H54 (cell line): Measurements from ENCODE around the gene PAXX.
"Not testable (repeated sequence)": the region's sequence is repeated elsewhere in the genome, so short reads cannot be mapped to it uniquely, and the experiment has no call there.

Source experiments
- DNase-seq: peaks from one replicate; pipeline ENCODE4 v3.0.0; 2011; ENCODE audit warnings: low spot score, mixed read lengths; ENCODE audit not compliant: insufficient read length
- FAIRE-seq: peaks from 3 replicates; lab custom pipeline; 2011; peaks lifted over from hg19 to GRCh38; lab: Jason Lieb, UNC
- POLR2A ChIP-seq: IDR thresholded peaks from 2 replicates; pipeline ENCODE4 v1.6.1; 2011; ENCODE audit warnings: low read depth, mild to moderate bottlenecking, low read length

Gene PAXX

GRCh38 chr9:137002646-137003041 is 10.4 kb downstream of the PAXX start:
- no peak for TF ChIP-seq POLR2A
- FAIRE-seq: no peak
- DNase-seq: no peak

GRCh38 chr9:137004285-137004684 is 12.1 kb downstream of the PAXX start:
- not testable (repeated sequence) for DNase-seq, FAIRE-seq

DNA sequence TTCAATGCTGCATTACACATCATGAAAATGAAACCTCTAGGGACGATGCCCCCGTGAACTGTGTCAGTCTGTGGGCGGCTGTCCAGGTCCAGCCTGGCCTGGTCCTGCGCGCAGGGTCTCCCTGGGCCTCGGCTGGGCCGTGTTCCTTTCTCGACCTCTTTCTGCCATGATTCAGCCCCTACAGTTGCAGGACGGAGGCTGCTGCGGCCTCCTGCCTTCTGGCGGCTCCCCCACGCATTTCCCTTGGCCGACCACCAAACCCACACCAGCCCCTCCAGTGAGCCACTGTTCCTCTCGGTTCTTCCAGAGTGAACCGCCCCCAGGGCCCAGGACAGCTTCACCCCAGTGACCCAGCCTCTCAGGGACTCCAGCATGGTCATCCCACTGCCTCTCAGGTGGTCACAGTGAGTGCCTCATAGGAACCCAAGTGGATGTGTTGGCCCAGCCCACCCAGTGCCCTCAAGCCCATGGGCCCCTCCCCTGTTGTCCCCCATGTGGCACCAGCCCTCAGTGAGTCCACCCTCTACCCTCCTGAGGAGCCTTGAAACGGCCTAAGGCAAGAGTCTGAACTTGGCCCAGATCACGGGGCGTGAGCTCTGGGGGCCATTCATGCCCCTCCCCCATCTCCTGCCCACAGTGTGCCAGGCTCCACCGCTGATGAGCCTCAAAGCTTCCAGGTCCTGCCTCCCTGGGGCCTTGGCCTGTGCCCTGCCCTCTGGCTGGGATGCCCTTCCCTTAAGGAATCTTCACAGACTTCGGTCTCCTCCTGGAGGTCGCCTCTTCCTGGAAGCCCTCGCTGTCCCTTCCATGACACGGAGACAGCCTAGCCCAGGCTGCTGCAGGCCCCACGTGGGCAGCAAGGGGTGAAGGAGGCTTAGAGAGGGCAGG is 14.1 kb downstream of the PAXX start:
- FAIRE-seq (no peak), DNase-seq (no peak)
- TF ChIP-seq POLR2A: no peak

GRCh38 chr9:137007108-137007815 is 15.0 kb downstream of the PAXX start:
- DNase-seq (no peak), FAIRE-seq (no peak)
- TF ChIP-seq POLR2A: no peak

- FAIRE-seq (no peak), DNase-seq (no peak)
- TF ChIP-seq POLR2A: no peak
These were observed 15.6 kb downstream of the PAXX start for GRCh38 chr9:137007816-137008270.

DNA sequence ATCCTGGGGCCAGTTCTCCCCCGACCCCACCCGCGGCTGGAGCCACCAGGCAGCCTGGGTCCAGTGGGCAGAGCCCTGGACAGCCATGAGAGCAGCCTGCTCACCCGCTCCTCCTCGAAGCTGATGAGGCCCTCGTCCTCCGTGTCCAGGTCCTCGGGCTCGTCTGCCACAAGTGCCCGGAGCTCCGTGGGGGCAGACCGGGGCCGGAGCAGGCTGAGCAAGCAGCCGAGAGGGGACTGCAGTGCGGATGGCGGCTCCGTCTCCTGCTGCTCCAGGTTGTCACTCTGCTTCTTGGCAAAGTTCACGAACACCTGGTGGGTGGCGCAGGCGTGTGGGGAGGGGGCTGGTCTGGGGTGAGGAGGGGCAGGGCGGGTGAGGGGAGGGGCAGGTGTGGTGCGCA is 16.1 kb downstream of the PAXX start:
- TF ChIP-seq POLR2A: no peak
- FAIRE-seq: no peak
- no peak for DNase-seq

- FAIRE-seq: no peak
These were observed 17.0 kb downstream of the PAXX start for GRCh38 chr9:137009217-137009616.

DNA sequence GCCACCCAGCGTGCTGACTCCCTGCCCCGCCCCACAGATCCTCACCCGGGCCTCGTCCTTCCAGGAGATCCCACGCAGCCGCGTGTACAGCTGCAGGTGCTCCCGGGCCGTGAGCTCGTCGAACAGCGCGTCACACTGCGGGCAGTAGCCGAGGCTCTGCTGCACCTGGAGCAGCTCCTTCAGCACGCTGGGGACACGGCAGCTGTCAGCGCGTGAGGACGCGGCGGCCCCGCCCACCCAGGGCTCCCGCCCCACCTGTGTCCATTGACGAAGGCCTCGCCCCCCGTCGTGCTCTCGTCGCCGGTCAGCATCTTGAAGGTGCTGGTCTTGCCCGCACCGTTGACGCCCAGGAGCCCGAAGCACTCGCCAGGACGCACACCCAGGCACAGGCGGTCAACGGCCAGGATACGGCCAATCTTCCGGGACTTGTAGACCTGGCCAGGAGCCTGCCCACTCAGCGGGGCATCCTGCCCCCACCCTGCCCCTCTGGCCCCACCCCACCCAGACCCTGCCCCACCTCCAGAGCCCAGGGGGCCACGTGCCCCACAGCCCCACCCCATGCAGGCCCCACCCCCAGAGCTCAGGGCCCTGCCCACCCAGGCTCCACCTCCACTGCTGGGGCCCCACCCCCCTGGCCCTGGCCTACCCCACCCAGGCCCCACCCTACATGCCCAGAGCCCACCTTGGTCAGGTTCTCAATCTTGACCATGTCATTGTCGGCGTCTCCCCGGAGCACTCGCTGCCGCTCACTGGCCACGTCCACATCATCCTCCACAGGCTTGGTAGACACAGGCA is 17.9 kb downstream of the PAXX start:
- FAIRE-seq: no peak
- no peak for DNase-seq
- TF ChIP-seq POLR2A: no peak

More at GRCh38 chr9:137009217-137009616, 17.0 kb downstream of the PAXX start:
- DNase-seq: no peak
- no peak for TF ChIP-seq POLR2A

DNA sequence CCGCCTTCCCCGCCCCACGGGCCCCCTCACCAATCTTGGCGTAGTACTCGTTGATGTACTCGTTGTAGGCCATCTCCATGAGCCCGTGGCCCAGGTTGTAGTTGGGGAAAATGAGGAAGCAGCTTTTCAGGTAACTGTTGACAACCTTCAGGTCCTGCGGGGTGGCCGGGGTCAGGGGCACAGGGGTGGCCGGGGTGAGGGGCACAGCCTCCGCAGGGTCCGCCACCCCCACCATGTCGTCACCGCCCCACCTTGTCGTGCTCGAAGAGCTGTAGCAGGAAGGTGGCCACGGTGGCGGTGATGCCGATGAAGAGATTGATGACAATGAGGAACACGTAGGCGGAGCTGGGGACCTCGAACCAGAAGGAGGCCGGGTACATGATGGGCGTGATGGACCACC is 18.9 kb downstream of the PAXX start:
- TF ChIP-seq POLR2A: no peak
- FAIRE-seq: no peak
- DNase-seq: no peak

GRCh38 chr9:137011907-137012675 is 19.9 kb downstream of the PAXX start:
- no peak for DNase-seq
- FAIRE-seq: no peak
- TF ChIP-seq POLR2A: no peak

DNA sequence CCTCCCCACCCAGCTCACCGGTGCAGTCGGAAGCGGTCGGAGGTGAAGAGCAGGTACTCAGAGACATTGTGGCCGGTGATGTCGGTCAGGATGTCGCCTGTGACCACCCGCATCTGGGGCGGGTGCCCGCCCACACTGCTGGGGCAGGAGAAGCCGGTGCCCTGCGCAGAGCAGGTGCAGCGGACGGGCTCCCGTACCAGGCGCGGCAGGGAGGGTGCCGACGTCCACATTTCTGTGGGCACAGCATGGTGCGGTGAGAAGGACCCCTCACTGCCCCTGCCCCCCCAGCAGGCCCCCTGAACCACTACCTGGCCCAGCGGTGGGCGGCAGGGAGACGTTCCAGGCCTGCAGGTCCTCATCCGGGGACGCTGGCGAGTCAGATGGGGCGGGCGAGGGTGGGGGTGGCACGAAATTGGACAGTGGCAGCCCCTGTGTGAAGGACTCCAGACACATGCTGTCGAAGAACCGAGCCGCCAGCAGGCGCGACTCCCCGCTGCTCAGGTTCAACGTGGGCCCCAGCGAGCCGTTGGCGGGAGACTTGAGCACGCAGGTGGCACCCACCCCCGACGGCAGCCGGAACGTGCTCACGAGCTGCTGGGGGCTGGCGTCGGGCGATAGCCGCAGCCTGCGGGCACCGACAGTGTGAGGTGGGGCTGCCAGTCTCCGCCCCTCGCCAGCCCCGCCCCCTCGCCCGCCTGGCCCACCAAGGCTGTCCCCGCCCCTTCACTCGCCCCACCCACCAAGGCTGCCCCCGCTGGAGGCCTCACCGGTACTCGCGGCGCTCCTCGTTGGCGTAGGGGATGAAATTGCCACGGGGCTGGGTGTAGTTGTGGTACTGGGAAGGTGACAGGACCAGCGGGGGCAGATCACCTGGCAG is 20.7 kb downstream of the PAXX start:
- TF ChIP-seq POLR2A: no peak
- no peak for DNase-seq
- FAIRE-seq: no peak

- FAIRE-seq: no peak
- no peak for DNase-seq
- TF ChIP-seq POLR2A: no peak
These were observed 21.3 kb downstream of the PAXX start for GRCh38 chr9:137013571-137013940.
